CD4-positive, CD25-positive, alpha-beta regulatory T cell (primary cell): ENCODE measurements around the gene SP7. TPM values are rescaled to one million over a fixed set of nuclear protein-coding genes. Genes with fewer than 3 reads are reported as not detected.

Experiments used
- ATAC-seq, 2 donors: fragments of 150-1000 bp; cut with Tn5 transposase; one replicate each; pipeline ENCODE4 v1.10.0; 2021; ENCODE audit warnings: low read depth in 2 of 2, moderate number of reproducible peaks in 2 of 2, moderate library complexity in 1 of 2
- DNase-seq, 3 donors: peaks; one replicate each; pipeline versions ENCODE4 v3.0.0 to v3.0.0-alpha.2; 2012 to 2022; ENCODE audit warnings: mixed read lengths in 1 of 3
- H3K27ac ChIP-seq: one replicate; pipeline ENCODE4 v1.7.0; 2013; ENCODE audit warnings: mild to moderate bottlenecking, low read length; ENCODE audit not compliant: insufficient read depth, poor library complexity, severe bottlenecking
- H3K27me3 ChIP-seq: one replicate; pipeline ENCODE4 v1.7.0; 2013; ENCODE audit warnings: low read length; ENCODE audit not compliant: control insufficient read depth, insufficient read depth
- H3K36me3 ChIP-seq: one replicate; pipeline ENCODE4 v1.7.0; 2013; ENCODE audit warnings: mild to moderate bottlenecking, low read length, moderate library complexity; ENCODE audit not compliant: control insufficient read depth, insufficient read depth
- H3K4me1 ChIP-seq: 2 replicates; pipeline ENCODE4 v1.7.0; 2013; ENCODE audit warnings: mild to moderate bottlenecking, low read length; ENCODE audit not compliant: insufficient read depth, control insufficient read depth, poor library complexity, severe bottlenecking
- H3K4me3 ChIP-seq: one replicate; pipeline ENCODE4 v1.7.0; 2013; ENCODE audit warnings: low read depth, mild to moderate bottlenecking, low read length, moderate library complexity
- H3K9me3 ChIP-seq, 2 experiments: 1 replicate in 1 of 2; 2 replicates in 1 of 2; pipeline ENCODE4 v1.7.0; 2013; ENCODE audit warnings: low read length in 2 of 2, mild to moderate bottlenecking in 1 of 2, moderate library complexity in 1 of 2; ENCODE audit not compliant: control insufficient read depth in 2 of 2
- H3K27ac Mint-ChIP-seq, 3 donors: one replicate each; pipeline ENCODE4 v1.8.0; 2020 to 2022; ENCODE audit warnings: mild to moderate bottlenecking in 3 of 3, mixed read lengths in 3 of 3, moderate library complexity in 2 of 3
- H3K27me3 Mint-ChIP-seq: one replicate; pipeline ENCODE4 v1.8.0; 2022; ENCODE audit warnings: mild to moderate bottlenecking, mixed read lengths
- H3K36me3 Mint-ChIP-seq: one replicate; pipeline ENCODE4 v1.8.0; 2020; ENCODE audit warnings: mixed read lengths
- H3K4me1 Mint-ChIP-seq, 4 donors: one replicate each; pipeline ENCODE4 v1.8.0; 2020 to 2022; ENCODE audit warnings: mixed read lengths in 4 of 4, mild to moderate bottlenecking in 1 of 4
- H3K4me3 Mint-ChIP-seq, 4 donors: one replicate each; pipeline ENCODE4 v1.8.0; 2020 to 2022; ENCODE audit warnings: mild to moderate bottlenecking in 4 of 4, mixed read lengths in 4 of 4, moderate library complexity in 3 of 4
- H3K9me3 Mint-ChIP-seq, 7 donors: one replicate each; pipeline ENCODE4 v1.8.0; 2020 to 2022; ENCODE audit warnings: mixed read lengths in 7 of 7, mild to moderate bottlenecking in 3 of 7, moderate library complexity in 2 of 7
- polyA plus RNA-seq, 4 donors: library from polyadenylated mRNA; unstranded; fragments of 300-500 nt; fragmentation: Illumina TruSeq; gene quantifications; one replicate each; pipeline ENCODE4 v1.2.3, GENCODE V29; 2021
- total RNA-seq: library from RNA; stranded (reverse); gene quantifications from one replicate; pipeline ENCODE4 v1.2.3, GENCODE V29; 2022

The SP7 gene
- total and polyA plus RNA-seq, 5 donors from 2014 or later = 0.07 TPM; not detected in 4

DNA sequence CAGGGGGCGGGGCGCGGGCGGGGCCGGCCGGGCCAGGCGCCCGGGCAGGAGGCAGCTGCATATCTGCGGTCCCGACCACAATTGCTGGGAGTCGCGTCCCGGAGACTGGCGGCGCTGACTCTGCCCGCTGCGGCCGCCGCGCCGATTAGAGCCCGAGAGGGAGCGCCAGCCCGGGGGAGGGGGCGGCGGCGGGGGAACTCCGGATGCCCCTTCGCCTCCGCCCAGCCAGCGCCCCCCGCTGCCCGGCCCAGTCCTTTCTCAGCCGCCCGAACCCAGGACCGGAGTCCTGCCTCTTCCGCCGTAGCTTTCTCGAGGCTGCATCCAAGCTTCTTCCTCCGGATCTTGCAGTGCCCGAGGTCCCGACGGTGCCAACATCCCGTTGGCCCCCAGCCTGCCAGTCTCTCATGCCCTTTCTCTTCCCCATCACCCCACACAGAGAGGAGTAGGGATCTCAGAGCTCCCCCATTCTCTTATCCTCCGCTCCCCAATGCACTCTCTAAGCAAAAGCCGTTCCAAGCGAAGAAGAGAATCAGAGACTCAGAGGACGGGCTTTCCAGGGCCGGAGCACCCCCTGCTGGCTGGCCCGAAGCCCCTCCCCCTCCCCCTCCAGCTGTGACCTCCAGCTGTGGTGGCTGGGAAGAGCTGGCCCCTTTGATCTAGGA, 8.8 kb upstream of the SP7 start:
- ATAC-seq (peak; percentile 72 to 78), DNase-seq (peak; percentile 55 to 74 (median 66))
- H3K27ac Mint-ChIP-seq = peak overlapping the region; percentile 94 to 96 (median 95)
- H3K4me1 Mint-ChIP-seq = peaks cover 0 to 20% (median 11%) of the 10 kb centered on the region in 4 donors
- Histone ChIP-seq H3K27me3 (no peaks in the 10 kb centered on the region), H3K36me3 (no peaks in the 10 kb centered on the region), H3K4me3 (peak overlapping the region; percentile 71), H3K9me3 (no peaks in the 10 kb centered on the region), H3K27ac (peak overlapping the region; percentile 51), H3K4me1 (peaks cover 13% of the 10 kb centered on the region)
- H3K4me3 Mint-ChIP-seq = peak overlapping the region; percentile 98 to 99 (median 99)
- H3K36me3 Mint-ChIP-seq = no peaks in the 10 kb centered on the region
- peaks cover 8% of the 10 kb centered on the region for H3K27me3 Mint-ChIP-seq
- no peaks in the 10 kb centered on the region for H3K9me3 Mint-ChIP-seq

DNA sequence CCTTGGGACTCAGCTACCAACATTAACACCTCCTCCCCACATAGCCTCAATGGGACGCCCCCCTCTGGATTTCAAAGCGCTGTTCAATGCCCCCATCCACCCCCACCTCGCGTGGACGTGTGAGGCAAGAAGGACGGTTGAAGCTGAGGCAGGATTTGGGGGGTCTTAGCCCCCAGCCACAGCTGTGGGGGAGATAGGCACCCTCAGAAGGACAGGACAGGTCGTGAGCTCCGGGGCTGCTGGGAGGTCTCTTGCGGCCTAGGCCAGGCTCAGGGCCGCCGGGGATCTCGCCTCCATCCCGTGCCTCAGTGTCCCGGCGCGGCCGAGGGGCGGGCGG, 8.3 kb upstream of the SP7 start:
- Mint-ChIP-seq H3K4me1 (peaks cover 0 to 20% (median 11%) of the 10 kb centered on the region in 4 donors), H3K9me3 (no peaks in the 10 kb centered on the region), H3K4me3 (peak overlapping the region; percentile 80 to 86 (median 86)), H3K36me3 (no peaks in the 10 kb centered on the region), H3K27me3 (peaks cover 8% of the 10 kb centered on the region), H3K27ac (peak overlapping the region; percentile 89 to 98 (median 95))
- Histone ChIP-seq H3K9me3 (no peaks in the 10 kb centered on the region), H3K4me1 (peaks cover 13% of the 10 kb centered on the region), H3K36me3 (no peaks in the 10 kb centered on the region), H3K27ac (no peak overlapping the region), H3K4me3 (peak overlapping the region; percentile 19), H3K27me3 (peaks cover 2% of the 10 kb centered on the region)
- DNase-seq (peak in 1 of 3 donors; percentile 18), ATAC-seq (peak in 1 of 2 donors; percentile 9)

DNA sequence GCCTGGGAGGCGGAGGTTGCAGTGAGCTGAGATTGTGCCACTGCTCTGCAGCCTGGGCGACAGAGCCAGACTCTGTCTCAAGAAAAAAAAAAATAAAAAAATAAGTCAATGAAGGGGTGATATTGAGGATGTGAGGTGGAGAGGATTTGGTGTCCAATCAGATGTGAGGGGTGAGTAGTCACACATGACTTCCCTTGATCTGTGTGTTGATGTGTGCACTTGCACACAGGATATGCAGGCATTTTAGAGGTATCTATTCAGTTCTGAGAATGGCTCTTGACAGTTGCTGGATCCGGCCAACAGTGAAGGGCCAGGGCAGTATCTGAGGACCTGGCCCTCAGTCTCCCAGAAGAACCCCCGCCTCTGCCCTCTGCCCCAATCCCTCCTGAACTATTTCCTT, 7.8 kb upstream of the SP7 start:
- H3K4me1 Mint-ChIP-seq = peaks cover 0 to 20% (median 11%) of the 10 kb centered on the region in 4 donors
- Histone ChIP-seq H3K4me3 (no peak overlapping the region), H3K27me3 (peaks cover 2% of the 10 kb centered on the region), H3K36me3 (no peaks in the 10 kb centered on the region), H3K4me1 (peaks cover 13% of the 10 kb centered on the region), H3K27ac (no peak overlapping the region), H3K9me3 (no peaks in the 10 kb centered on the region)
- H3K36me3 Mint-ChIP-seq = no peaks in the 10 kb centered on the region
- DNase-seq (peak in 2 of 3 donors; percentile 53 to 76), ATAC-seq (peak; percentile 67 to 77)
- peak overlapping the region; percentile 89 to 98 (median 95) for H3K27ac Mint-ChIP-seq
- H3K4me3 Mint-ChIP-seq = peak overlapping the region; percentile 80 to 86 (median 86)
- H3K9me3 Mint-ChIP-seq = no peaks in the 10 kb centered on the region
- H3K27me3 Mint-ChIP-seq = peaks cover 8% of the 10 kb centered on the region

DNA sequence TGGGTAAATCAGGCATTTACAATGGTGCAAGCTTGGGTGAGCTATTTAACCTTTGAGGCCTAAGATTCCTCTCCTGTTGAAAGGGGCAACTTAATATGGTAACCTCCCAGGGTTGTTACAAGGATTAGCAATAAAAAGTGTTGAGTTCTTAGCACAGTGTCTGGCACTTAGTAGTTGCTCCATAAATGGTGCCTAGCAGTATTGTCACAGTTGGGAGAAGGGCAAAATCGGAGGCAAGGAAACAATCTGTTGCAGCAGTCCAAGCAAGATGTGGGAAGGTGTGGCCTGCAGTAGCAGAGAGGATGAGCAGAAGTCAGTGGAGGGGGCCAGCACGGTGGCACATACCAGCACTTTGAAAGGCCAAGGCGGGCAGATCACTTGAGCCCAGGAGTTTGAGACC, 7.3 kb upstream of the SP7 start:
- ATAC-seq (no peak), DNase-seq (no peak)
- Histone ChIP-seq H3K27ac (no peak overlapping the region), H3K27me3 (peaks cover 3% of the 10 kb centered on the region), H3K36me3 (no peaks in the 10 kb centered on the region), H3K4me3 (no peak overlapping the region), H3K4me1 (peaks cover 13% of the 10 kb centered on the region), H3K9me3 (no peaks in the 10 kb centered on the region)
- H3K4me3 Mint-ChIP-seq = peak overlapping the region; percentile 39 to 86 (median 82)
- peaks cover 10% of the 10 kb centered on the region for H3K27me3 Mint-ChIP-seq
- H3K9me3 Mint-ChIP-seq = no peaks in the 10 kb centered on the region
- H3K27ac Mint-ChIP-seq = peak overlapping the region in 2 of 3 donors; percentile 4 to 89
- H3K4me1 Mint-ChIP-seq = peaks cover 0 to 20% (median 11%) of the 10 kb centered on the region in 4 donors
- no peaks in the 10 kb centered on the region for H3K36me3 Mint-ChIP-seq

DNA sequence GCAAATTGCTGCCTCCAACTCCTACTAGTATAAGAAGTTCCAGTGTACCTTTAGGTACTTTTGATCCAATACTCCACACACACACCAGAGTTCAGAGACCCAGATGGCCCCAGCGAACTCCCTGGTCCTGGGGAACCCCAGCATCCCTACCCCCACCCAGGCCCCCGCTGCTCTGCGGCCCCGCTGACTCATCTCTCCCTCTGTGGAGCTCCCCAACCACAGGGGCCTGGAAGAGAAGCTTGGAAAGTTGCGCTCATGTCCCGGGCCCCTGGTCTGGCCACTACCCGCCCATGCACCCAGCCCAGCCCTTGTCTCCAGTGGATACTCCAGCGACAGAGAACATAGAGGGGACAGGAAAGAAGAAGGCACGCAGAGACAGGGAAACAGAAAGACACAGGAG, 4.2 kb upstream of the SP7 start:
- Histone ChIP-seq H3K27me3 (peaks cover 15% of the 10 kb centered on the region), H3K9me3 (no peaks in the 10 kb centered on the region), H3K4me1 (peaks cover 12% of the 10 kb centered on the region), H3K27ac (no peak overlapping the region), H3K36me3 (no peaks in the 10 kb centered on the region), H3K4me3 (no peak overlapping the region)
- no peaks in the 10 kb centered on the region for H3K36me3 Mint-ChIP-seq
- H3K4me3 Mint-ChIP-seq = peak overlapping the region in 1 of 4 donors; percentile 32
- H3K4me1 Mint-ChIP-seq = peaks cover 5 to 25% (median 17%) of the 10 kb centered on the region in 4 donors
- DNase-seq = no peak
- H3K27me3 Mint-ChIP-seq = peaks cover 34% of the 10 kb centered on the region
- no peak for ATAC-seq
- H3K27ac Mint-ChIP-seq = no peak overlapping the region
- no peaks in the 10 kb centered on the region for H3K9me3 Mint-ChIP-seq

DNA sequence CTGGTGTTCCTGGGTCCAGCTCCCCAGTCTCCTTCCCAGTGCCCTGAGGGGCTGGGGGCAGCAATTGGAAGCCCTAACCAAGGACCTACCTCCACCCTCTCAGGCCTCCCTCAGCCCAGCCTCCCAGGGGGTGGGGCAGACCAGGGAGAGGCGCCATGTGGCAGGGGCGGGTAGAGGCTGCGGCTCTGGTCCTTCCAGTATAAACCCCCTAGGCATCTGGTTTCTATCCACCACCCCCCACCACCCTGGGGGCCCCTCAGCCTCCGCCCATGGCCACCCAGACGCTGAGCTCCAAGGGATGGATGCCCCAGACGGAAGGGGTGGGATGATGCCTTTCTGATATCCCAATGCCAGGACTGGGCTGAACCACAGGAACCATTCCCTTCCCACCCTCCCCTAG, 2.8 kb upstream of the SP7 start:
- H3K27me3 Mint-ChIP-seq = peaks cover 42% of the 10 kb centered on the region
- no peak overlapping the region for H3K27ac ChIP-seq
- H3K4me3 ChIP-seq = no peak overlapping the region
- H3K4me1 ChIP-seq = no peaks in the 10 kb centered on the region
- no peak overlapping the region for H3K4me3 Mint-ChIP-seq
- no peaks in the 10 kb centered on the region for H3K36me3 Mint-ChIP-seq
- H3K27ac Mint-ChIP-seq = no peak overlapping the region
- H3K27me3 ChIP-seq = peaks cover 15% of the 10 kb centered on the region
- no peak for ATAC-seq
- H3K4me1 Mint-ChIP-seq = peaks cover 5 to 17% (median 12%) of the 10 kb centered on the region in 4 donors
- no peak for DNase-seq
- no peaks in the 10 kb centered on the region for H3K36me3 ChIP-seq
- H3K9me3 ChIP-seq = no peaks in the 10 kb centered on the region
- H3K9me3 Mint-ChIP-seq = no peaks in the 10 kb centered on the region

DNA sequence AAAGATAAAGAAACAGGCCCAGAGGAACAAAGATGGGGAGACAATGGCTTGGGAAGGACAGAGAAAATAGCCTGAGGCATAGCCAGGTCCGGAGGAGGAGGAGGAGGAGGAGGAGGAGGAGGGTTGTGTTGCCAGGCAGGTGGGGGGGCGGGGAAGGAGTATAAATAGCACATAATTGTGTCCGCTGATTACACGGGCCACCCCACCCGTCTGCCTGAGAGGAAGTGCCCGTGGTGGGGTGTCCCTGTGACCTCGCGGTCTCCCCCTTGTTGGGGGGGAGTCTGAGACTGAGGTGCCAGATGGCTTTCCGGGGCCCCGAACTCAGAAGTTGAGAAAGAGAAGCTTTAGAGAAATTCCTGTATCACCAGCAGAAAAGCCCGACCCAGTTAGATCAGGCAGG, 1.9 kb upstream of the SP7 start:
- peaks cover 5 to 9% (median 7%) of the 10 kb centered on the region in 4 donors for H3K4me1 Mint-ChIP-seq
- no peaks in the 10 kb centered on the region for H3K36me3 Mint-ChIP-seq
- H3K27ac Mint-ChIP-seq = no peak overlapping the region
- H3K9me3 Mint-ChIP-seq = no peaks in the 10 kb centered on the region
- DNase-seq (no peak), ATAC-seq (no peak)
- no peak overlapping the region for H3K4me3 ChIP-seq
- H3K27ac ChIP-seq = no peak overlapping the region
- no peaks in the 10 kb centered on the region for H3K4me1 ChIP-seq
- H3K9me3 ChIP-seq = no peaks in the 10 kb centered on the region
- H3K4me3 Mint-ChIP-seq = peak overlapping the region in 2 of 4 donors; percentile 53 to 60
- H3K27me3 Mint-ChIP-seq = peaks cover 51% of the 10 kb centered on the region
- H3K36me3 ChIP-seq = no peaks in the 10 kb centered on the region
- H3K27me3 ChIP-seq = peaks cover 15% of the 10 kb centered on the region

DNA sequence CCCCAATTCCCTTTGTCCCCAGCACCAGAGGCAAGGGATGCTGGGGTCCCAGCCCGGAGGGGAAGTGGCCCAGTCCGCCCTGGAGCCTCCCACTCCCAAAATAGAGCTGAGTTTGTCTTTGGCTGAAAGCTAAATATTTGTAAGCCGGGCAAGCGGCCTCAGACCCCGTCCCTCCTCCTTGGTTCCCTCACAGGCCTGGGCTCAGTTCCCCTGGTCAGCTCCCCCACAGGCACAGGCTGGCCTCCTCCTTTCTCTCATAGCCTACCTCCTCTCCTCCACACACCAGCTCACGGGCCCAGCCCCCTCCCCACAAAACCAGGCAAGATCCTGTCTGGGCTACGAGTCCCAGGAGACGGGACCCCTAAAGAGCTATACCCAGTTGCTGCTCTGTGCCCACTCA, 1.3 kb downstream of the SP7 start:
- H3K27ac Mint-ChIP-seq = no peak overlapping the region
- no peak for ATAC-seq
- Histone ChIP-seq H3K27me3 (peaks cover 14% of the 10 kb centered on the region), H3K9me3 (no peaks in the 10 kb centered on the region), H3K4me3 (no peak overlapping the region), H3K27ac (no peak overlapping the region), H3K4me1 (no peaks in the 10 kb centered on the region), H3K36me3 (no peaks in the 10 kb centered on the region)
- no peaks in the 10 kb centered on the region for H3K9me3 Mint-ChIP-seq
- no peak for DNase-seq
- H3K4me3 Mint-ChIP-seq = no peak overlapping the region
- peaks cover 49% of the 10 kb centered on the region for H3K27me3 Mint-ChIP-seq
- peaks cover 5 to 9% (median 7%) of the 10 kb centered on the region in 4 donors for H3K4me1 Mint-ChIP-seq
- no peaks in the 10 kb centered on the region for H3K36me3 Mint-ChIP-seq
